HepG2 (cell line): ENCODE data around the gene SUPT4H1. TPM values are rescaled to one million over a fixed set of nuclear protein-coding genes. Genes with fewer than 3 reads are reported as not detected.

Experiments used
- ATAC-seq: fragments of 200-7000 bp; cut with Tn5 transposase; 3 replicates; pipeline ENCODE4 v1.9.1; 2020; ENCODE audit warnings: mild to moderate bottlenecking, moderate library complexity
- BruUV-seq: library from RNA; stranded (reverse); fragments of 400-500 nt; replicated peaks from 2 replicates; lab custom pipeline; 2021; lab: Mats Ljungman, UMichigan
- CTCF ChIA-PET: fragments of 300-600 bp; formaldehyde crosslinking; extraction: SDS; loops from one replicate; lab custom pipeline; 2021; ENCODE audit warnings: low total read pairs, inconsistent platforms, low intra/inter-chr PET ratio; lab: Yijun Ruan, JAX
- POLR2A ChIA-PET: fragments of 350-600 bp; sonication (Branson Sonifier 250); formaldehyde crosslinking; loops from one replicate; lab custom pipeline; 2020; ENCODE audit warnings: antibody characterized with exemption, inconsistent platforms; lab: Yijun Ruan, JAX
- DNase-seq: peaks from one replicate; pipeline ENCODE4 v3.0.0-alpha.2; 2015; ENCODE audit warnings: low spot score
- FAIRE-seq: peaks from 3 replicates; lab custom pipeline; 2011; peaks lifted over from hg19 to GRCh38; lab: Jason Lieb, UNC
- H2AFZ ChIP-seq: one replicate; pipeline ENCODE4 v1.6.1; 2011; ENCODE audit warnings: low read length, inconsistent platforms
- H3K27ac ChIP-seq: fragments of 300-600 bp; 3 replicates; pipeline ENCODE4 v1.8.0; 2011; ENCODE audit warnings: mixed run types, mild to moderate bottlenecking, mixed read lengths, low read length, inconsistent platforms; ENCODE audit not compliant: insufficient read depth; ENCODE audit errors: extremely low read length
- H3K27me3 ChIP-seq, 2 experiments: fragments of 200-600 bp in 1 of 2; 2 replicates in 1 of 2; 3 replicates in 1 of 2; pipeline versions ENCODE4 v1.6.0 to v1.8.0; 2011; ENCODE audit warnings: low read length in 2 of 2, mild to moderate bottlenecking in 2 of 2, moderate library complexity in 2 of 2, inconsistent platforms in 1 of 2; ENCODE audit not compliant: insufficient read depth in 2 of 2, control insufficient read depth in 1 of 2
- H3K36me3 ChIP-seq, 2 experiments: fragments of 200-600 bp in 1 of 2; replicated peaks in 1 of 2; 2 replicates in 1 of 2; 3 replicates in 1 of 2; pipeline versions ENCODE4 v1.5.1 to v1.8.0; 2011; ENCODE audit warnings: low read length in 2 of 2, inconsistent platforms in 1 of 2; ENCODE audit not compliant: insufficient read depth in 2 of 2, control insufficient read depth in 1 of 2
- H3K4me1 ChIP-seq: 2 replicates; pipeline ENCODE4 v1.5.1; 2012; ENCODE audit warnings: low read length, inconsistent platforms; ENCODE audit not compliant: insufficient read depth
- H3K4me2 ChIP-seq: 2 replicates; pipeline ENCODE4 v1.6.0; 2011; ENCODE audit warnings: low read depth, low read length, inconsistent platforms
- H3K4me3 ChIP-seq, 3 experiments: fragments of 200-600 bp in 1 of 3; sonication (generic), shearing (Covaris generic) in 1 of 3; replicated peaks in 1 of 3; 2 replicates each; pipeline ENCODE4 v1.5.1; 2011 to 2016; ENCODE audit warnings: low read length in 3 of 3, inconsistent platforms in 2 of 3, low read depth in 2 of 3, mild to moderate bottlenecking in 2 of 3, control low read depth in 1 of 3, mixed read lengths in 1 of 3; ENCODE audit not compliant: insufficient read depth in 1 of 3
- H3K79me2 ChIP-seq: one replicate; pipeline ENCODE4 v1.6.1; 2011; ENCODE audit warnings: low read length, inconsistent platforms; ENCODE audit not compliant: insufficient read depth
- H3K9ac ChIP-seq: 2 replicates; pipeline ENCODE4 v1.6.0; 2011; ENCODE audit warnings: mild to moderate bottlenecking, low read depth, low read length, inconsistent platforms; ENCODE audit not compliant: insufficient read depth
- H3K9me3 ChIP-seq: 2 replicates; pipeline ENCODE4 v1.5.1; 2012; ENCODE audit warnings: mild to moderate bottlenecking, low read length
- H4K20me1 ChIP-seq: 2 replicates; pipeline ENCODE4 v1.6.0; 2011; ENCODE audit warnings: inconsistent platforms, mild to moderate bottlenecking, low read length, moderate library complexity; ENCODE audit not compliant: insufficient read depth
- DNMT3B ChIP-seq: conservative IDR thresholded peaks from 2 replicates; pipeline ENCODE4 v1.6.1; 2016; ENCODE audit warnings: missing biosample characterization, control low read depth
- ELF3 ChIP-seq: IDR thresholded peaks from 2 replicates; pipeline ENCODE4 v1.6.1; 2016; ENCODE audit warnings: missing genetic modification reagents, missing compliant biosample characterization
- FOXA1 ChIP-seq, 2 experiments: fragments of 450-650 bp in 1 of 2; sonication (generic) in 1 of 2; formaldehyde crosslinking in 1 of 2; IDR thresholded peaks; 2 replicates each; pipeline versions ENCODE4 v1.4.0 to v1.6.1; 2016 to 2020; ENCODE audit warnings: missing genetic modification reagents in 1 of 2
- HMG20A ChIP-seq: IDR thresholded peaks from 2 replicates; pipeline ENCODE4 v1.6.1; 2016; ENCODE audit warnings: borderline replicate concordance
- KLF9 ChIP-seq: IDR thresholded peaks from 2 replicates; pipeline ENCODE4 v1.6.1; 2016; ENCODE audit warnings: low read depth
- NFYB ChIP-seq: sonication (generic); formaldehyde crosslinking; IDR thresholded peaks from 2 replicates; pipeline ENCODE4 v1.4.0; 2020; ENCODE audit warnings: missing genetic modification reagents
- ZBTB1 ChIP-seq: sonication (generic); formaldehyde crosslinking; IDR thresholded peaks from 2 replicates; pipeline ENCODE4 v1.4.0; 2020; ENCODE audit warnings: missing genetic modification reagents, borderline replicate concordance
- ZFP1 ChIP-seq: IDR thresholded peaks from 2 replicates; pipeline ENCODE4 v1.6.1; 2016
- ZMAT3 ChIP-seq: sonication (generic); formaldehyde crosslinking; conservative IDR thresholded peaks from 2 replicates; pipeline ENCODE4 v1.7.0; 2021; ENCODE audit warnings: missing genetic modification reagents
- ZNF530 ChIP-seq: sonication (generic); formaldehyde crosslinking; IDR thresholded peaks from 2 replicates; pipeline ENCODE4 v1.5.0; 2020; ENCODE audit warnings: low read depth, mild to moderate bottlenecking, missing genetic modification reagents
- ZNF629 ChIP-seq: sonication (generic); formaldehyde crosslinking; conservative IDR thresholded peaks from 2 replicates; pipeline ENCODE4 v1.5.0; 2020; ENCODE audit warnings: missing genetic modification reagents
- ZNF670 ChIP-seq: sonication (generic); formaldehyde crosslinking; IDR thresholded peaks from 2 replicates; pipeline ENCODE4 v1.8.0; 2022; ENCODE audit warnings: mild to moderate bottlenecking, missing genetic modification reagents, borderline replicate concordance
- ZNF777 ChIP-seq: sonication (generic); formaldehyde crosslinking; IDR thresholded peaks from 2 replicates; pipeline ENCODE4 v1.4.0; 2020; ENCODE audit warnings: missing genetic modification reagents
- ZNF781 ChIP-seq: sonication (generic); formaldehyde crosslinking; IDR thresholded peaks from 2 replicates; pipeline ENCODE4 v1.5.1; 2020; ENCODE audit warnings: borderline replicate concordance, mild to moderate bottlenecking, missing genetic modification reagents; ENCODE audit errors: not compliant biosample characterization
- ZSCAN12 ChIP-seq: sonication (generic); formaldehyde crosslinking; IDR thresholded peaks from 2 replicates; pipeline ENCODE4 v1.9.0; 2021; ENCODE audit warnings: mild to moderate bottlenecking, missing genetic modification reagents
- WGBS: methylation state at CpG from one replicate; pipeline ENCODE4 v1.1.6; 2017; ENCODE audit warnings: low lambda C conversion rate; 5-methylcytosine and 5-hydroxymethylcytosine counted together
- in situ Hi-C: cut with HindIII; loops from 2 replicates; pipeline ENCODE4 v1.10.0; 2017; ENCODE audit warnings: low pct_unique_long_range_greater_than_20kb; ENCODE audit not compliant: extremely low pct_ligation_motif_present
- intact Hi-C: fragments of 100-400 bp; cut with micrococcal nuclease; formaldehyde crosslinking; loops from one replicate; pipeline ENCODE4 v1.10.0; 2022; ENCODE audit not compliant: unreplicated experiment
- polyA plus RNA-seq, 8 experiments: library from polyadenylated mRNA; depleted of rRNA in 3 of 8; stranded (reverse) in 7 of 8; unstranded in 1 of 8; fragments of >200 nt; fragmentation: Illumina TruSeq in 4 of 8; extraction: Trizol in 4 of 8; gene quantifications; 2 replicates each; pipeline versions ENCODE4 v1.2.1 to v1.2.3, GENCODE V29; 2011 to 2016; ENCODE audit warnings: low read depth in 4 of 8, missing spikeins in 1 of 8, mixed read lengths in 1 of 8; ENCODE audit not compliant: insufficient read depth in 1 of 8
- total RNA-seq, 5 experiments: library from RNA; depleted of rRNA; stranded (reverse); fragments of >200 nt; fragmentation: Illumina TruSeq; extraction: Trizol; gene quantifications; 2 replicates each; pipeline ENCODE4 v1.2.3, GENCODE V29; 2016; ENCODE audit warnings: low read depth in 1 of 5
- TF ChIP-seq, protein P1 (sequence below): IDR thresholded peaks from 2 replicates; pipeline ENCODE4 v1.6.1; 2016; ENCODE audit warnings: missing compliant biosample characterization, missing genetic modification reagents, borderline replicate concordance
- TF ChIP-seq, protein P2 (sequence below): sonication (generic); formaldehyde crosslinking; IDR thresholded peaks from 2 replicates; pipeline ENCODE4 v1.4.0; 2020; ENCODE audit warnings: missing genetic modification reagents, borderline replicate concordance
- TF ChIP-seq, protein P3 (sequence below): IDR thresholded peaks from 2 replicates; pipeline ENCODE4 v1.6.1; 2018; ENCODE audit warnings: missing genetic modification reagents

The SUPT4H1 gene
- total and polyA plus RNA-seq, 2 of the 13 experiments (the other 11 are each of a cell fraction or from before 2014, with no cell fraction given), result 155 to 244 TPM

DNA sequence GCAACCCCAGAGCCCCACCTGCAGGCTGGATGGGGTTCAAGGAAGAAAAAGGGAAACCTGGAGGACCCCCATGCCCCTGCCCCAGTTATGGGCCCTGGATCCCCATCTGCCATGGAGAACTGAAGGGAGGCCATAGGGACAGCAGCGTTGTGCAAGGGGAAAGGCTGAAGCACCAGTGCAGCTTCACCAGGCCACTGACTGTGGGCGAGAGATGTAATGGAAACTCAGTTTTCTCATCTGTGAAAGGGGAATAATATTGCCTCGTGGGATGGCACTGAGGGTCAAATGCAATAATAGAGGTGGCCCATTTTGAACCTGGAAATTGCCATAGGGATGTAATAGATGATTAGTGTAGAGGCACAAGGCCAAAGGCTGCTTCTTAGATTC is 13.6 kb downstream of the SUPT4H1 start (continued):
- TF ChIP-seq, protein P1, sequence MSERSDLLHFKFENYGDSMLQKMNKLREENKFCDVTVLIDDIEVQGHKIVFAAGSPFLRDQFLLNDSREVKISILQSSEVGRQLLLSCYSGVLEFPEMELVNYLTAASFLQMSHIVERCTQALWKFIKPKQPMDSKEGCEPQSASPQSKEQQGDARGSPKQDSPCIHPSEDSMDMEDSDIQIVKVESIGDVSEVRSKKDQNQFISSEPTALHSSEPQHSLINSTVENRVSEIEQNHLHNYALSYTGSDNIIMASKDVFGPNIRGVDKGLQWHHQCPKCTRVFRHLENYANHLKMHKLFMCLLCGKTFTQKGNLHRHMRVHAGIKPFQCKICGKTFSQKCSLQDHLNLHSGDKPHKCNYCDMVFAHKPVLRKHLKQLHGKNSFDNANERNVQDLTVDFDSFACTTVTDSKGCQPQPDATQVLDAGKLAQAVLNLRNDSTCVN (CRISPR knock-in tag), result no peak
- TF ChIP-seq ZNF629, result peak; percentile 96

DNA sequence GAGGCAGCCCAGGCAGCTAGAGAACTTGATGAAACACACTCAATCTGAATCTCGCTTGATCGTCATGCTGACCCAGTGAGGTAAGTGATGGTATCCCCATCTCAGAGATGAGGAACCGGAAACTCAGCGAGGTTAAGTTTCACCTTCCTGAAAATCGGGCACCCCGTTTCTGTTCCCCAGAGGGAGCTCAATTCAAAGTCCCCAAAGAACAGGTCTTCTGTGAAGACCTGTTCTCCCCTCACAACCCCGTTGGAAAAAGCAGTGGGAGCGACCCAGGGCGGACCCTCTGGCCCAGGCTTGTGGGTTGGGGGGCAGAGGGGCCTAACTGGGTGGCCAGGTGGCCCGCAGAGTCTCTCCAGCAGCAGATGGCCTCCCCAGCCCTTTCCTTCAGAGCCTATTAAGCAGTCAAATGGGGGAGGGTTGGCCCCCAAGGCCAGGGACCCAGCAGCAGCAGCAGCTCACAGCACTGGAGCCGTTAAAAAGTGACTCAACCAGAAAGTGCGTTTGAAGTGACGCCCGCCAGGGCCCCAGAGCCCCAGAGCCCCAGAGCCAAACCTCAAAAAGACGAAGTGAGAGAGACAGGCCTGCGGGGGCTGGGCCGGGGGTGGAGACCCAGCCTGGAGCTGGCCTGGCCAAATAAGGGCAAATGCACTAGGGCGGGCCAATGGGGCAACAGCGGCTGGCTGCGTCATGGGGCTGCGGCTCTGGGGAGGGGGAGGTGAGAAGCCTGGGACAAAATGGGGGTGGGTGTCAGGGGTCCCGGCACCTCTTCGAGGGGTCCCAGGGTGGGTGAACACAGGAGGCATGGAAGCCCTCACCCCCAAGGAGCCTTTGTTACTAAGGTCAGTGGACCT is 14.2 kb downstream of the SUPT4H1 start:
- no peaks in the 10 kb centered on the region for H3K79me2 ChIP-seq
- no peak overlapping the region for H2AFZ ChIP-seq
- peak overlapping the region; percentile 24 for H3K27ac ChIP-seq
- ChIA-PET POLR2A (interaction anchor here (0.9 to 4.0 kb wide), 14 partner anchors 9 to 177 kb away, joined by 3 to 42 read pairs (median 6); partner anchors contain the start of genes MTMR4, RNF43 and SUPT4H1), CTCF (no interaction called here)
- intact Hi-C loops (loop anchor here (1.0 kb wide), 1 partner anchor 43 kb away; no protein-coding TSS in a partner anchor), in situ Hi-C loops (no loop called here)
- peaks cover 62% of the 10 kb centered on the region for H3K4me1 ChIP-seq
- no peaks in the 10 kb centered on the region for H3K27me3 ChIP-seq
- peak overlapping the region; percentile 77 for H3K4me2 ChIP-seq
- H3K9ac ChIP-seq, result peak overlapping the region; percentile 57
- DNase-seq, result peak; percentile 82
- peak overlapping the region; percentile 3 to 60 (median 5); a peak in 3 of 6 replicates for H3K4me3 ChIP-seq
- H3K9me3 ChIP-seq, result no peaks in the 10 kb centered on the region
- H4K20me1 ChIP-seq, result no peaks in the 10 kb centered on the region
- H3K36me3 ChIP-seq, result no peaks in the 10 kb centered on the region
- 35% methylated on average over 23 of the region's 23 CpGs for WGBS
- peak; percentile 71 for ATAC-seq
- no TSS peak for BruUV-seq
- no peak for FAIRE-seq
- TF ChIP-seq ZNF530 (CRISPR knock-in tag) (no peak), ZNF777 (CRISPR knock-in tag) (no peak), NFYB (CRISPR knock-in tag) (peak; percentile 59), KLF9 (CRISPR knock-in tag) (no peak), ZNF670 (CRISPR knock-in tag) (no peak), ZSCAN12 (CRISPR knock-in tag) (no peak), ZNF781 (peak; percentile 39), ZFP1 (CRISPR knock-in tag) (0 out of 2 replicates have a peak, but pooled peaks have one; percentile 34), ZBTB1 (no peak), FOXA1 (IDR thresholded peaks at IDR 0.05) (no peak), FOXA1 (CRISPR knock-in tag; IDR thresholded peaks at IDR 0.05) (no peak), HMG20A (no peak), ELF3 (CRISPR knock-in tag) (peak; percentile 32; the same call in 1 of the 2 replicates), ZMAT3 (CRISPR knock-in tag) (0 out of 2 replicates have a peak, but pooled peaks have one; percentile 34), DNMT3B (0 out of 2 replicates have a peak, but pooled peaks have one; percentile 29)
- TF ChIP-seq, protein P2, sequence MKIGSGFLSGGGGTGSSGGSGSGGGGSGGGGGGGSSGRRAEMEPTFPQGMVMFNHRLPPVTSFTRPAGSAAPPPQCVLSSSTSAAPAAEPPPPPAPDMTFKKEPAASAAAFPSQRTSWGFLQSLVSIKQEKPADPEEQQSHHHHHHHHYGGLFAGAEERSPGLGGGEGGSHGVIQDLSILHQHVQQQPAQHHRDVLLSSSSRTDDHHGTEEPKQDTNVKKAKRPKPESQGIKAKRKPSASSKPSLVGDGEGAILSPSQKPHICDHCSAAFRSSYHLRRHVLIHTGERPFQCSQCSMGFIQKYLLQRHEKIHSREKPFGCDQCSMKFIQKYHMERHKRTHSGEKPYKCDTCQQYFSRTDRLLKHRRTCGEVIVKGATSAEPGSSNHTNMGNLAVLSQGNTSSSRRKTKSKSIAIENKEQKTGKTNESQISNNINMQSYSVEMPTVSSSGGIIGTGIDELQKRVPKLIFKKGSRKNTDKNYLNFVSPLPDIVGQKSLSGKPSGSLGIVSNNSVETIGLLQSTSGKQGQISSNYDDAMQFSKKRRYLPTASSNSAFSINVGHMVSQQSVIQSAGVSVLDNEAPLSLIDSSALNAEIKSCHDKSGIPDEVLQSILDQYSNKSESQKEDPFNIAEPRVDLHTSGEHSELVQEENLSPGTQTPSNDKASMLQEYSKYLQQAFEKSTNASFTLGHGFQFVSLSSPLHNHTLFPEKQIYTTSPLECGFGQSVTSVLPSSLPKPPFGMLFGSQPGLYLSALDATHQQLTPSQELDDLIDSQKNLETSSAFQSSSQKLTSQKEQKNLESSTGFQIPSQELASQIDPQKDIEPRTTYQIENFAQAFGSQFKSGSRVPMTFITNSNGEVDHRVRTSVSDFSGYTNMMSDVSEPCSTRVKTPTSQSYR, result peak; percentile 65; the same call in 1 of the 2 replicates
- TF ChIP-seq, protein P3, sequence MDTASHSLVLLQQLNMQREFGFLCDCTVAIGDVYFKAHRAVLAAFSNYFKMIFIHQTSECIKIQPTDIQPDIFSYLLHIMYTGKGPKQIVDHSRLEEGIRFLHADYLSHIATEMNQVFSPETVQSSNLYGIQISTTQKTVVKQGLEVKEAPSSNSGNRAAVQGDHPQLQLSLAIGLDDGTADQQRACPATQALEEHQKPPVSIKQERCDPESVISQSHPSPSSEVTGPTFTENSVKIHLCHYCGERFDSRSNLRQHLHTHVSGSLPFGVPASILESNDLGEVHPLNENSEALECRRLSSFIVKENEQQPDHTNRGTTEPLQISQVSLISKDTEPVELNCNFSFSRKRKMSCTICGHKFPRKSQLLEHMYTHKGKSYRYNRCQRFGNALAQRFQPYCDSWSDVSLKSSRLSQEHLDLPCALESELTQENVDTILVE, result 0 out of 2 replicates have a peak, but pooled peaks have one; percentile 17
